Brain microvascular endothelial cell (primary cell): ENCODE measurements around the gene POP7.
"Not testable (repeated sequence)": the region's sequence is repeated elsewhere in the genome, so short reads cannot be mapped to it uniquely, and the experiment has no call there.

ENCODE experiments used
- DNase-seq: peaks from one replicate; pipeline ENCODE4 v3.0.0-alpha.2; 2020
- H3K27ac ChIP-seq: fragments of 250-450 bp; sonication (Bioruptor Pico); 2 replicates; pipeline ENCODE4 v1.5.1; 2020; ENCODE audit warnings: mild to moderate bottlenecking, moderate library complexity
- H3K27me3 ChIP-seq: fragments of 250-450 bp; sonication (Bioruptor Pico); replicated peaks from 2 replicates; pipeline ENCODE4 v1.5.1; 2020; ENCODE audit warnings: mild to moderate bottlenecking
- H3K36me3 ChIP-seq: fragments of 250-450 bp; sonication (Bioruptor Pico); replicated peaks from 2 replicates; pipeline ENCODE4 v1.5.1; 2020; ENCODE audit warnings: mild to moderate bottlenecking
- H3K4me3 ChIP-seq: 2 replicates; pipeline ENCODE4 v1.5.1; 2011; ENCODE audit warnings: low read depth, mild to moderate bottlenecking, control low read depth, low read length, moderate library complexity
- in situ Hi-C: cut with HindIII; loops from 2 replicates; pipeline ENCODE4 v1.10.0; 2017; ENCODE audit warnings: low sequenced_read_pairs, low pct_ligation_motif_present
- TF ChIP-seq, protein P1 (sequence below): IDR thresholded peaks from 2 replicates; pipeline ENCODE4 v1.5.1; 2011; ENCODE audit warnings: low read depth, mild to moderate bottlenecking, moderate library complexity, low read length, control low read depth, inconsistent platforms; ENCODE audit errors: missing control alignments

POP7 gene

DNA sequence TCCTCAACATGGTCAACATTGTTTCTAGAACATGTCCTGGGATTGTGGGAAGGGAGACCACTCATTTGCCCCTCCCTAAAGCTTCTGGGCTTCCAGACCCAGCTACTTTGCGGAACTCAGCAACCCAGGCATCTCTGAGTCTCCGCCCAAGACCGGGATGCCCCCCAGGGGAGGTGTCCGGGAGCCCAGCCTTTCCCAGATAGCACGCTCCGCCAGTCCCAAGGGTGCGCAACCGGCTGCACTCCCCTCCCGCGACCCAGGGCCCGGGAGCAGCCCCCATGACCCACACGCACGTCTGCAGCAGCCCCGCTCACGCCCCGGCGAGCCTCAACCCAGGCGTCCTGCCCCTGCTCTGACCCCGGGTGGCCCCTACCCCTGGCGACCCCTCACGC, 14.4 kb downstream of the POP7 start, which contains the start of gene EPO:
Gene EPO, plus strand, starts transcription at position 190 of the 392 bp plus-strand sequence. CDS start 513 bp downstream, outside the sequence.
- Histone ChIP-seq H3K27me3 (peaks cover 25% of the 10 kb centered on the region), H3K4me3 (no peak within 1 kb of the TSS)
- TF ChIP-seq, protein P1, sequence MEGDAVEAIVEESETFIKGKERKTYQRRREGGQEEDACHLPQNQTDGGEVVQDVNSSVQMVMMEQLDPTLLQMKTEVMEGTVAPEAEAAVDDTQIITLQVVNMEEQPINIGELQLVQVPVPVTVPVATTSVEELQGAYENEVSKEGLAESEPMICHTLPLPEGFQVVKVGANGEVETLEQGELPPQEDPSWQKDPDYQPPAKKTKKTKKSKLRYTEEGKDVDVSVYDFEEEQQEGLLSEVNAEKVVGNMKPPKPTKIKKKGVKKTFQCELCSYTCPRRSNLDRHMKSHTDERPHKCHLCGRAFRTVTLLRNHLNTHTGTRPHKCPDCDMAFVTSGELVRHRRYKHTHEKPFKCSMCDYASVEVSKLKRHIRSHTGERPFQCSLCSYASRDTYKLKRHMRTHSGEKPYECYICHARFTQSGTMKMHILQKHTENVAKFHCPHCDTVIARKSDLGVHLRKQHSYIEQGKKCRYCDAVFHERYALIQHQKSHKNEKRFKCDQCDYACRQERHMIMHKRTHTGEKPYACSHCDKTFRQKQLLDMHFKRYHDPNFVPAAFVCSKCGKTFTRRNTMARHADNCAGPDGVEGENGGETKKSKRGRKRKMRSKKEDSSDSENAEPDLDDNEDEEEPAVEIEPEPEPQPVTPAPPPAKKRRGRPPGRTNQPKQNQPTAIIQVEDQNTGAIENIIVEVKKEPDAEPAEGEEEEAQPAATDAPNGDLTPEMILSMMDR, result no peak

DNA sequence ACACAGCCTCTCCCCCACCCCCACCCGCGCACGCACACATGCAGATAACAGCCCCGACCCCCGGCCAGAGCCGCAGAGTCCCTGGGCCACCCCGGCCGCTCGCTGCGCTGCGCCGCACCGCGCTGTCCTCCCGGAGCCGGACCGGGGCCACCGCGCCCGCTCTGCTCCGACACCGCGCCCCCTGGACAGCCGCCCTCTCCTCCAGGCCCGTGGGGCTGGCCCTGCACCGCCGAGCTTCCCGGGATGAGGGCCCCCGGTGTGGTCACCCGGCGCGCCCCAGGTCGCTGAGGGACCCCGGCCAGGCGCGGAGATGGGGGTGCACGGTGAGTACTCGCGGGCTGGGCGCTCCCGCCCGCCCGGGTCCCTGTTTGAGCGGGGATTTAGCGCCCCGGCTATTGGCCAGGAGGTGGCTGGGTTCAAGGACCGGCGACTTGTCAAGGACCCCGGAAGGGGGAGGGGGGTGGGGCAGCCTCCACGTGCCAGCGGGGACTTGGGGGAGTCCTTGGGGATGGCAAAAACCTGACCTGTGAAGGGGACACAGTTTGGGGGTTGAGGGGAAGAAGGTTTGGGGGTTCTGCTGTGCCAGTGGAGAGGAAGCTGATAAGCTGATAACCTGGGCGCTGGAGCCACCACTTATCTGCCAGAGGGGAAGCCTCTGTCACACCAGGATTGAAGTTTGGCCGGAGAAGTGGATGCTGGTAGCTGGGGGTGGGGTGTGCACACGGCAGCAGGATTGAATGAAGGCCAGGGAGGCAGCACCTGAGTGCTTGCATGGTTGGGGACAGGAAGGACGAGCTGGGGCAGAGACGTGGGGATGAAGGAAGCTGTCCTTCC, 15.0 kb downstream of the POP7 start:
- in situ Hi-C loops, result loop anchor here (25.0 kb wide), 1 partner anchor 116 kb away; the partner anchor contains the start of gene EPHB4
- Histone ChIP-seq H3K27ac (no peak overlapping the region), H3K36me3 (no peaks in the 10 kb centered on the region), H3K4me3 (no peak overlapping the region), H3K27me3 (peaks cover 25% of the 10 kb centered on the region)
- TF ChIP-seq, protein P1, result no peak
- no peak for DNase-seq

More for the DNA sequence above, 14.4 kb downstream of the POP7 start, which contains the start of gene EPO:
- DNase-seq, result no peak
- no peaks in the 10 kb centered on the region for H3K36me3 ChIP-seq
- H3K27ac ChIP-seq, result no peak within 1 kb of the TSS
- in situ Hi-C loops, result loop anchor here (25.0 kb wide), 1 partner anchor 117 kb away; the partner anchor contains the start of gene EPHB4

DNA sequence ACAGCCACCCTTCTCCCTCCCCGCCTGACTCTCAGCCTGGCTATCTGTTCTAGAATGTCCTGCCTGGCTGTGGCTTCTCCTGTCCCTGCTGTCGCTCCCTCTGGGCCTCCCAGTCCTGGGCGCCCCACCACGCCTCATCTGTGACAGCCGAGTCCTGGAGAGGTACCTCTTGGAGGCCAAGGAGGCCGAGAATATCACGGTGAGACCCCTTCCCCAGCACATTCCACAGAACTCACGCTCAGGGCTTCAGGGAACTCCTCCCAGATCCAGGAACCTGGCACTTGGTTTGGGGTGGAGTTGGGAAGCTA, 15.5 kb downstream of the POP7 start:
- in situ Hi-C loops, result loop anchor here (25.0 kb wide), 1 partner anchor 116 kb away; the partner anchor contains the start of gene EPHB4
- Histone ChIP-seq H3K36me3 (no peaks in the 10 kb centered on the region), H3K4me3 (no peak overlapping the region), H3K27me3 (peaks cover 25% of the 10 kb centered on the region), H3K27ac (no peak overlapping the region)
- TF ChIP-seq, protein P1, result no peak
- DNase-seq, result no peak

DNA sequence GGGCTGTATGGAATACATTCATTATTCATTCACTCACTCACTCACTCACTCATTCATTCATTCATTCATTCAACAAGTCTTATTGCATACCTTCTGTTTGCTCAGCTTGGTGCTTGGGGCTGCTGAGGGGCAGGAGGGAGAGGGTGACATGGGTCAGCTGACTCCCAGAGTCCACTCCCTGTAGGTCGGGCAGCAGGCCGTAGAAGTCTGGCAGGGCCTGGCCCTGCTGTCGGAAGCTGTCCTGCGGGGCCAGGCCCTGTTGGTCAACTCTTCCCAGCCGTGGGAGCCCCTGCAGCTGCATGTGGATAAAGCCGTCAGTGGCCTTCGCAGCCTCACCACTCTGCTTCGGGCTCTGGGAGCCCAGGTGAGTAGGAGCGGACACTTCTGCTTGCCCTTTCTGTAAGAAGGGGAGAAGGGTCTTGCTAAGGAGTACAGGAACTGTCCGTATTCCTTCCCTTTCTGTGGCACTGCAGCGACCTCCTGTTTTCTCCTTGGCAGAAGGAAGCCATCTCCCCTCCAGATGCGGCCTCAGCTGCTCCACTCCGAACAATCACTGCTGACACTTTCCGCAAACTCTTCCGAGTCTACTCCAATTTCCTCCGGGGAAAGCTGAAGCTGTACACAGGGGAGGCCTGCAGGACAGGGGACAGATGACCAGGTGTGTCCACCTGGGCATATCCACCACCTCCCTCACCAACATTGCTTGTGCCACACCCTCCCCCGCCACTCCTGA, 16.7 kb downstream of the POP7 start:
- Histone ChIP-seq H3K27me3 (peaks cover 25% of the 10 kb centered on the region), H3K27ac (no peak overlapping the region), H3K4me3 (no peak overlapping the region), H3K36me3 (no peaks in the 10 kb centered on the region)
- in situ Hi-C loops, result loop anchor here (25.0 kb wide), 1 partner anchor 115 kb away; the partner anchor contains the start of gene EPHB4
- TF ChIP-seq, protein P1, result no peak
- DNase-seq, result no peak

DNA sequence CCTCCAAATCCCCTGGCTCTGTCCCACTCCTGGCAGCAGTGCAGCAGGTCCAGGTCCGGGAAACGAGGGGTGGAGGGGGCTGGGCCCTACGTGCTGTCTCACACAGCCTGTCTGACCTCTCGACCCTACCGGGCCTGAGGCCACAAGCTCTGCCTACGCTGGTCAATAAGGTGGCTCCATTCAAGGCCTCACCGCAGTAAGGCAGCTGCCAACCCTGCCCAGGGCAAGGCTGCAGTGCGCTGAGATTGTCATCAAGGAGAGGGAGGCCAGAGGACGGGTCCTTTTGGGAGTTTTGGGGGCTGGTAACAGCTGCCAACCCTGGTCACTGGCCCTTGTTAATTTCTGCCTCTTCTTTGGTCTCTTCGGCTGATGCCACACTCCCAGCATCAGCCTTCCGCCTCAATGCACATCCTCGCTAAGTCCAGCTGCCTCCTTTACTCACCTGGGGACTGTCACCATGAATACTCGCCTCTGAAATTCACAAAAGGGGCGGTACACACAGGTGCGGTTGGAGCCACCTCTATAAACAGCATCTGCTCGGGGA, 17.9 kb downstream of the POP7 start:
- in situ Hi-C loops, result loop anchor here (25.0 kb wide), 1 partner anchor 113 kb away; the partner anchor contains the start of gene EPHB4

DNA sequence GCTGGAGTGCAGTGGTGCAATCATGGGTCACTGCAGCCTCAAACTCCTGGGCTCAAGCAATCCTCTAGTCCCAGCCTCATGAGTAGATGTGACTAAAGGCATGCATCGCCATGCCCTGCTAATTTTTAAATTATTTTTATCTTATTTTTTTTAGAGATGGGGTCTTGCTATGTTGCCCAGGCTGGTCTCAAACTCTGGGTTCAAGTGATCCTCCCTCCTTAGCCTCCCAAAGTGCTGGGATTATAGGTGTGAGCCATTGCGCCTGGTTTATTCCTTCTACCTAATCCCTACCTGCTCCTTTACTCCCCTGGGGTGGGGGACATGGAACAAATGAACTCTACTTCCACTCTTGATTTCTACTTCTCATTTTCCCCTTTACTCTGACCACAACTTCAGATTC, 18.4 kb downstream of the POP7 start:
- H3K36me3 ChIP-seq, DNase-seq, H3K27ac ChIP-seq, H3K4me3 ChIP-seq: not testable (repeated sequence)
- in situ Hi-C loops, result loop anchor here (25.0 kb wide), 1 partner anchor 113 kb away; the partner anchor contains the start of gene EPHB4
- peaks cover 25% of the 10 kb centered on the region for H3K27me3 ChIP-seq

More for the DNA sequence above, 17.9 kb downstream of the POP7 start:
- Histone ChIP-seq H3K36me3 (no peaks in the 10 kb centered on the region), H3K27me3 (peaks cover 25% of the 10 kb centered on the region), H3K27ac (no peak overlapping the region), H3K4me3 (no peak overlapping the region)
- TF ChIP-seq, protein P1, result no peak
- DNase-seq, result no peak
